HUES6 (cell line): ENCODE results near the gene RPA1.

Source experiments
- H3K27ac ChIP-seq: 2 replicates; pipeline ENCODE4 v1.7.0; 2013; ENCODE audit warnings: low read depth, mild to moderate bottlenecking, low read length, inconsistent platforms
- H3K27me3 ChIP-seq: 2 replicates; pipeline ENCODE4 v1.6.1; 2013; ENCODE audit warnings: low read length; ENCODE audit not compliant: control insufficient read depth, insufficient read depth
- H3K36me3 ChIP-seq: 2 replicates; pipeline ENCODE4 v1.6.1; 2013; ENCODE audit warnings: low read length; ENCODE audit not compliant: control insufficient read depth, insufficient read depth
- H3K4me1 ChIP-seq: 2 replicates; pipeline ENCODE4 v1.6.1; 2013; ENCODE audit warnings: low read length; ENCODE audit not compliant: control insufficient read depth, insufficient read depth
- H3K4me3 ChIP-seq: 2 replicates; pipeline ENCODE4 v1.5.1; 2013; ENCODE audit warnings: low read depth, low read length
- H3K9ac ChIP-seq: one replicate; pipeline ENCODE4 v1.6.1; 2013; ENCODE audit warnings: mild to moderate bottlenecking, low read length
- H3K9me3 ChIP-seq: 2 replicates; pipeline ENCODE4 v1.6.1; 2013; ENCODE audit warnings: low read depth, low read length; ENCODE audit not compliant: control insufficient read depth, insufficient read depth

Gene RPA1

GRCh38 chr17:1861391-1862010 is 31.7 kb downstream of the RPA1 start:
- Histone ChIP-seq H3K9ac (no peak overlapping the region), H3K4me1 (no peaks in the 10 kb centered on the region), H3K9me3 (no peaks in the 10 kb centered on the region), H3K27me3 (no peaks in the 10 kb centered on the region), H3K36me3 (peaks cover 18% of the 10 kb centered on the region), H3K27ac (no peak overlapping the region), H3K4me3 (no peak overlapping the region)

DNA sequence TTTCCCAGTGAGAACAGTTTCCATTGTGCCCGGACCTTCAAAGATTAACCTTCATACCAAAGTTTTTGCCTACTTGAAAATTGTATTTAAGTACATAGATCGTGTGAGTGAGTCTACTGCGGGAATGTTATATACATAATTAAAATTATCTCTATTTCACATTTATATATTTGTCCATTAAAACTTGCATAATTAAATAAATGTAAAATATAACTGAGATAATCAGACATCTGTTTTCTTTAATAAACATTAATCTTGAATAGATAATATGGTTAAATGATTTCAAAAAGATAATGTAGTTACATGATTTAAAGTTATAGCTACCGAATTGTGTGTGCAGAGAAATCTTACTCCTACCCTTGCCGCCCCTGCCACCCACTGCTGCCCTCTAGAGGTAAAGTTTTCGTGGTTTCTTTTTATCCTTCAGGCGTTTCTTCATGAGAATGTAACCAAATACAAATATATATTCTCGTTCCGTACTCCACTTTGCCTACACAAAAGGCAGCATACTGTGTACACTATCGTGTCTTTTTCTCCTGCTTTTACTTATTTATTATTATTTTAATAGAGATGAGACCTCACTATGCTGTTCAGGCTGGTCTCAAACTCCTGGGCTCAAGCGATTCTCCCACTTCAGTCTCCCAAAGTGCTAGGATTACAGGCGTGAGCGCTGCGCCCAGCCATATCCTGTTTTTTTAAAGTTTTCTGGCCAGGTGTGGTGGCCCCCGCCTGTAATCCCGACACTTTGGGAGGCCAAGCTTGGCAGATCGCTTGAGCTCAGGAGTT is 35.6 kb downstream of the RPA1 start:
- Histone ChIP-seq H3K4me3 (no peak overlapping the region), H3K9me3 (no peaks in the 10 kb centered on the region), H3K4me1 (no peaks in the 10 kb centered on the region), H3K27me3 (no peaks in the 10 kb centered on the region), H3K36me3 (peaks cover 26% of the 10 kb centered on the region), H3K9ac (no peak overlapping the region), H3K27ac (no peak overlapping the region)

DNA sequence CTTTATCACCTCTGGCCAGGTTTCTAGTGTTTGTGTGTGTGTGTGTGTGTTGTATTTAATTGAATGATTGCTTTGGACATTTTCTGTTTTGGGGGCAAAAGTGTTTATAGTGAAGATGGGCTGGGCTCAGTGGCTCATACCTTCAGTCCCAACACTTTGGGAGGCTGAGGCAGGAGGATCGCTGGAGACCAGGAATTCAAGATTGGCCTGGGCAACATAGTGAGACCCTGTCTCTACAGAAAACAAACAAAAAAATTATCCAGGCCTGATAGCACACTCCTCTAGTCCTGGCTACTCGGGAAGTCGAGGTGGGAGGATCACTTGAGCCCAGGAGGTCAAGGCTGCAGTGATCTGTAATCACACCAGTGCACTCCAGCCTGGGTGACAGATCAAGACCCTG is 37.5 kb downstream of the RPA1 start:
- Histone ChIP-seq H3K27me3 (no peaks in the 10 kb centered on the region), H3K4me1 (no peaks in the 10 kb centered on the region), H3K4me3 (no peak overlapping the region), H3K9me3 (no peaks in the 10 kb centered on the region), H3K9ac (no peak overlapping the region), H3K36me3 (peaks cover 30% of the 10 kb centered on the region), H3K27ac (no peak overlapping the region)

GRCh38 chr17:1868090-1868489 is 38.3 kb downstream of the RPA1 start:
- Histone ChIP-seq H3K9ac (no peak overlapping the region), H3K9me3 (no peaks in the 10 kb centered on the region), H3K27ac (no peak overlapping the region), H3K4me1 (no peaks in the 10 kb centered on the region), H3K36me3 (peaks cover 37% of the 10 kb centered on the region), H3K4me3 (no peak overlapping the region), H3K27me3 (no peaks in the 10 kb centered on the region)

- Histone ChIP-seq H3K4me3 (no peak overlapping the region), H3K27me3 (no peaks in the 10 kb centered on the region), H3K9me3 (no peaks in the 10 kb centered on the region), H3K27ac (no peak overlapping the region), H3K4me1 (no peaks in the 10 kb centered on the region), H3K36me3 (peaks cover 56% of the 10 kb centered on the region), H3K9ac (no peak overlapping the region)
These were observed 40.8 kb downstream of the RPA1 start for GRCh38 chr17:1870592-1870991.

DNA sequence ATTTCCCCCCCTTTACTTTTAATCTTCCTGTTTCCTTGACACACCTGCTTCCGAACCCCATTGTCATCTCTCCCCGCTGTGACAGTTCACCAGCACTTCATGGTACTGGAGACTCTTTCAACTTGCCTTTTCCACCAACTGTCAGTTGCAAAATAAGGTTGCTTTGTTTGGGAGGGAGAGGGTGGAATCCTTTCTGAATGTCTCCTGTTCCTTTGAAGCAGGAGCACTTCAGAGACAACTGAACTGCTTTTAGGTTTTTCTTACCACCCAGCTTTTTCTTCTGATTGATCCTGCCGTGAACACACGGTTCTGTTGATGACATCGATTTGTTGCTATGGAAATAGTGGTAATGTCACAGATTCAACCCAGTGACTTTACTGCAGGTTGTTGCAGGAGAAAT is 42.0 kb downstream of the RPA1 start:
- no peaks in the 10 kb centered on the region for H3K27me3 ChIP-seq
- H3K36me3 ChIP-seq = peaks cover 67% of the 10 kb centered on the region
- no peaks in the 10 kb centered on the region for H3K4me1 ChIP-seq
- H3K9ac ChIP-seq = no peak overlapping the region
- no peaks in the 10 kb centered on the region for H3K9me3 ChIP-seq
- H3K4me3 ChIP-seq = no peak overlapping the region
- H3K27ac ChIP-seq = no peak overlapping the region

- Histone ChIP-seq H3K36me3 (peaks cover 68% of the 10 kb centered on the region), H3K27me3 (no peaks in the 10 kb centered on the region), H3K27ac (no peak overlapping the region), H3K4me1 (no peaks in the 10 kb centered on the region), H3K9ac (no peak overlapping the region), H3K4me3 (no peak overlapping the region), H3K9me3 (no peaks in the 10 kb centered on the region)
These were observed 42.4 kb downstream of the RPA1 start for GRCh38 chr17:1872254-1872653.

DNA sequence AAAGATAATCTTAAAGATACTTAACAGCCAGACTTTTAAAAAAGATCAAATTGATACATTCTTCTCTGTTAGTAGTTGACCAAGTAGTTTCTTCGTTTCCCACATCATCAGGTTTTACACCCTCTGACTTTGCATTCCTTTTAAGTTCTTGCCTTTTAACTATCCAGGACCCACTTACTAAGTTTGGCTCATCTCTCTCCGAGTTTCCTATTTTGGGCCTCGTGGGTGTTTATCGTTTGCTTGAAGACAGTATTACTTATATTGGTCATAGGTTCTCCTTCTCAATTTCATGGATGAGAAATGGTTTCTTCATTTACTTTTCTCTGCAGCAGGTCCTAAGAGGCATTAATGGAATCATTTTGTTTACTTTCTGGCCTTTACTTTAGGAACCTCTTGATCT is 43.2 kb downstream of the RPA1 start:
- H3K27ac ChIP-seq = no peak overlapping the region
- H3K4me1 ChIP-seq = no peaks in the 10 kb centered on the region
- peaks cover 73% of the 10 kb centered on the region for H3K36me3 ChIP-seq

GRCh38 chr17:1873418-1873817 is 43.6 kb downstream of the RPA1 start:
- Histone ChIP-seq H3K4me3 (no peak overlapping the region), H3K27me3 (no peaks in the 10 kb centered on the region), H3K9me3 (no peaks in the 10 kb centered on the region), H3K9ac (no peak overlapping the region), H3K27ac (no peak overlapping the region), H3K36me3 (peaks cover 74% of the 10 kb centered on the region), H3K4me1 (no peaks in the 10 kb centered on the region)

More for the DNA sequence above, 43.2 kb downstream of the RPA1 start:
- no peaks in the 10 kb centered on the region for H3K9me3 ChIP-seq
- no peak overlapping the region for H3K4me3 ChIP-seq
- no peaks in the 10 kb centered on the region for H3K27me3 ChIP-seq
- no peak overlapping the region for H3K9ac ChIP-seq

DNA sequence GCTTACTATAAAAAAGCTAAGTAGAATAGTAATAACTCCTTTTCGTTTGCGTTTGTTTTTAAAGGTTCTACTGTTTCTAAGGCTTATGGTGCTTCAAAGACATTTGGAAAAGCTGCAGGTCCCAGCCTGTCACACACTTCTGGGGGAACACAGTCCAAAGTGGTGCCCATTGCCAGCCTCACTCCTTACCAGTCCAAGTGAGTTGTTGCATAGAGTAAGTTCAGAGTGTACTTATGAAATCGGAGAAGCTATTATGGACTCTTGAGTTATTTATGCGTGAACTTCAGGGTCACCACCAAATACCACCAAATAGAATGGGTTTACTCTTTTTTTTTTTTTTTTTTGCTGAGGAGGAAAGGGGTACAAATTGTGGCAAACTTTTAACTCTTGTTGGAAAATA is 45.8 kb downstream of the RPA1 start:
- no peak overlapping the region for H3K27ac ChIP-seq
- H3K36me3 ChIP-seq = peaks cover 89% of the 10 kb centered on the region
- no peaks in the 10 kb centered on the region for H3K4me1 ChIP-seq
- H3K27me3 ChIP-seq = no peaks in the 10 kb centered on the region
- H3K9me3 ChIP-seq = no peaks in the 10 kb centered on the region
- no peak overlapping the region for H3K9ac ChIP-seq
- H3K4me3 ChIP-seq = no peak overlapping the region

DNA sequence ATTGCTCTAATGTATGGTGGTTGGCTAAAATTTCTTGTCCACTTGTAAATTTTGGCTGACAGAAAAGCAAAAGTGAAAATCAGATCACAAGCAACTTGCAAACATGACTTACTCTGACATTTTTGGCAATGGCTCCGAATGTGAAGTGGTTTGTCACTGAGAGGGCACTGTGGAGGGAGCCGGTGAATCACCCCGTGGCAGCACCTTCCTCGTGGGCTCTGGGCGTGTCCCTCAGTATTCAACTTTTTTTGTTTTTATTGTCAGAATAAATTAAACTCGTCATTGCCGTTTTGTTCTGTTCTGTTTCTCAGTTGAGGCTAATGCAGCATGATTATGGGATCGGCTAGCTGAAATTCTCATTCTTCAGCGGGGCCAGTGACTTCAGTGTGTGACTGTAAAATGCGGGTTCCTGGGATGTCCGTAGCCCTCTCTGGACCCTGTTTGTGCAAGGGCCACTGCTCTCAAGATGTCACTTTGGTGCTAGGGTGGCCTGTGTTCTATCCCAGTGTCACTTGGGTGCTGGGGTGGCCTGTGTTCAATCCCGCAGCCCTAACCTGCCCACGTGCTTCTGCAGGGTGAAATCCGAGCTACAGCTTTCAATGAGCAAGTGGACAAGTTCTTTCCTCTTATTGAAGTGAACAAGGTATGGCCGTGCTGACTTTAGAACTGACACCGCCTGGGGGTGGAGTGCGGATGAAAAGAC is 48.8 kb downstream of the RPA1 start:
- H3K4me1 ChIP-seq = no peaks in the 10 kb centered on the region
- H3K36me3 ChIP-seq = peaks cover 90% of the 10 kb centered on the region
- H3K9me3 ChIP-seq = no peaks in the 10 kb centered on the region
- H3K27ac ChIP-seq = no peak overlapping the region
- H3K4me3 ChIP-seq = no peak overlapping the region
- no peaks in the 10 kb centered on the region for H3K27me3 ChIP-seq
- H3K9ac ChIP-seq = no peak overlapping the region
